ENCODE measurements around the gene PWWP2A. TPM values are rescaled to one million over a fixed set of nuclear protein-coding genes. Genes with fewer than 3 reads are reported as not detected.

Gene PWWP2A
- polyA plus RNA-seq, 1 of the 3 experiments (the other 2 are of a cell fraction) = 5.7 TPM

- Histone ChIP-seq H3K4me2 (peak overlapping the region; percentile 93), H3K27ac (ENCODE audit: low read depth in 2 of 2, low read length in 1 of 2) (peak overlapping the region; percentile 74 to 89), H3K9me3 (no peaks in the 10 kb centered on the region), H3K79me2 (ENCODE audit: insufficient read depth) (peaks cover 54% of the 10 kb centered on the region), H4K20me1 (ENCODE audit: insufficient read depth) (peaks cover 4% of the 10 kb centered on the region; the same call in 1 of the 2 replicates), H3K9ac (peak overlapping the region; percentile 91), H3K27me3 (ENCODE audit: insufficient read depth) (no peaks in the 10 kb centered on the region), H3K4me1 (ENCODE audit: control insufficient read depth in 1 of 2, insufficient read depth in 2 of 2, low read depth in 1 of 2, low read length in 1 of 2) (peaks cover 0 to 4% of the 10 kb centered on the region in 2 experiments; a peak in 2 of 4 replicates), H3K36me3 (replicated peaks in 1 of 2; ENCODE audit: control insufficient read depth in 1 of 2, insufficient read depth in 2 of 2, low read length in 1 of 2) (peaks cover 3 to 24% of the 10 kb centered on the region in 2 experiments), H3F3A (replicated peaks; ENCODE audit: insufficient read depth) (peaks cover 12% of the 10 kb centered on the region), H3K9me2 (no peaks in the 10 kb centered on the region), H2AFZ (ENCODE audit: low read depth) (peak overlapping the region; percentile 78), H3K4me3 (ENCODE audit: low read depth in 2 of 2, low read length in 1 of 2) (peak overlapping the region; percentile 90 to 91)
- ChIA-PET POLR2A (interaction anchor here (0.8 to 1.6 kb wide), 4 partner anchors 11 to 68 kb away, joined by 3 to 8 read pairs (median 5); no protein-coding TSS in a partner anchor), CTCF (interaction anchor here (0.8 to 1.3 kb wide), 3 partner anchors 38 to 58 kb away, joined by 3 read pairs; no protein-coding TSS in a partner anchor)
- WGBS (ENCODE audit: low lambda C conversion rate) = 1% methylated on average over 23 of the region's 79 CpGs
- TF ChIP-seq MXI1 (IDR thresholded peaks at IDR 0.05; ENCODE audit: low read depth, low read length) (peak; percentile 59; the same call in 1 of the 2 replicates), FOSL2 (IDR thresholded peaks at IDR 0.05; ENCODE audit: borderline replicate concordance, low read depth) (no peak), FOXJ3 (CRISPR knock-in tag; IDR thresholded peaks at IDR 0.05) (no peak), JUND (IDR thresholded peaks at IDR 0.05) (no peak), IRF3 (IDR thresholded peaks at IDR 0.05; ENCODE audit: low read depth, low read length) (no peak), MAX (IDR thresholded peaks at IDR 0.05; ENCODE audit: low read depth) (0 out of 2 replicates have a peak, but pooled peaks have one; percentile 5), ZBTB33 (IDR thresholded peaks at IDR 0.05; ENCODE audit: borderline replicate concordance, low read depth) (no peak), TAF1 (IDR thresholded peaks at IDR 0.05; ENCODE audit: borderline replicate concordance, low read depth, low read length) (0 out of 2 replicates have a peak, but pooled peaks have one; percentile 28), SMC3 (IDR thresholded peaks at IDR 0.05; ENCODE audit: low read depth, low read length) (no peak), RFX5 (IDR thresholded peaks at IDR 0.05; ENCODE audit: low read length) (no peak), USF1 (IDR thresholded peaks at IDR 0.05; ENCODE audit: borderline replicate concordance, low read depth) (no peak), NRF1 (IDR thresholded peaks at IDR 0.05; ENCODE audit: low read depth, low read length) (0 out of 2 replicates have a peak, but pooled peaks have one; percentile 17), REST (IDR thresholded peaks at IDR 0.05; ENCODE audit: low read depth, low read length) (no peak), CHD2 (IDR thresholded peaks at IDR 0.05; ENCODE audit: low read length, partially characterized antibody) (peak; percentile 22), GABPA (IDR thresholded peaks at IDR 0.05; ENCODE audit: low read depth) (no peak), ELF1 (IDR thresholded peaks at IDR 0.05) (no peak)
- peak; percentile 83 for DNase-seq
Measured at GRCh38 chr5:160118349-160119141, 705 bp downstream of the PWWP2A start.
